GM19099 (cell line): ENCODE measurements around the gene NDE1.

ENCODE experiments used
- POLR2A ChIP-seq: IDR thresholded peaks from 3 replicates; pipeline ENCODE4 v1.6.1; 2011; ENCODE audit warnings: low read depth; ENCODE audit not compliant: insufficient read length; ENCODE audit errors: extremely low read depth

The NDE1 gene

DNA sequence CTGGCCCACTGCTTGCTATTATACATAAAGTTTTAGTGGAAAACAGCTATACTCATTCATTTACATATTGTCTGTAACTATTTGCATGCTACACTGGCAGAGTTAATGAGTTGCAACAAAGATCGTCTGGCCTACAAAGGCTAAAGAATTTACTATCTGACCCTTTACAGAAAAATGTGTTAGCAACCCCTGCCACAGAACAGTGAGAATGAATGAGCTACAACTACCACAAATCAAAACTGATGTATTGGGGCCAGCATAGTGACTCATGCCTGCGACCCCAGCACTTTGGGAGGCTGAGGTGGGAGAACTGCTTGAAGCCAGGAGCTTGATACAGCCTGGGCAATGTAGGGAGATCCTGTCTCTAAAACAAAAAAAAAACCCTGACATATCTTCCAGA lies 114.1 kb downstream of the NDE1 start:
- no peak for TF ChIP-seq POLR2A

DNA sequence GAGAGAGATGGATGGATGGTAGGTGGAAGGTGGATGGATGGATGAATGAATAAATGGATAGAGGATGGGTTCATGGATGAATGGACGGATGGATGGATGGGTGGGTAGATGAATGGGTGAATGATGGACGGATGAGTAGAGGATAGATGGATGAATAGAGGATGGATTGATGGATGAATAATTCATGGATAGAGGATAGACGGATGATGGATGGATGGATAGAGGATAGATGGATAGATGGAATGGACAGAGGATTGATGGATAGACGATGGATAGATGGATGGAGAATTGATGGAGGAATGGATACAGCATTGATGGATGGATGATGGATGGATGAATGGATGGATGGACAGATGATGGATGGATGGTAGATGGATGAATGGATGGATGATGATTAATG lies 115.1 kb downstream of the NDE1 start:
- TF ChIP-seq POLR2A: no peak

DNA sequence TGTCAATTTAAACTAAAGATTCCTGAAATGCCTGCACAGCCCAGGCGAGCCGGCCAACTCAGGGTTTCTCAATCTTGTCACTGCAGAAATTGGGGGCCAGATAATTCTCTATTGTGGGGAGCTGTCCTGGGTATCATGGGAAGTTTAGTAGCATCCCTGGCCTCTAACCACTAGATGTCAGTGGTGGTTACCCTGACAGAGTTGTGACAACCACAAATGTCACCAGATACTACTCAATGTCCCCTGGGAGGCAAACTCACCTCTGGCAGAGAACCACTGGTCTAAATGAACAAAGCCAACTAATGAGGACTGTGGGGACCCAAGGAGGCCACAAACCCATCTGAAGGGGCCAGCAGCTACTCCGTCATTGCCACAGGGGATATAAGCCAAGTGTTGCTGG lies 115.8 kb downstream of the NDE1 start:
- TF ChIP-seq POLR2A: no peak

GRCh38 chr16:15766918-15767317 lies 116.9 kb downstream of the NDE1 start:
- TF ChIP-seq POLR2A: no peak

GRCh38 chr16:15768201-15768600 lies 118.2 kb downstream of the NDE1 start:
- TF ChIP-seq POLR2A: no peak

- TF ChIP-seq POLR2A: no peak
Observed at GRCh38 chr16:15769239-15769638, 119.2 kb downstream of the NDE1 start.

DNA sequence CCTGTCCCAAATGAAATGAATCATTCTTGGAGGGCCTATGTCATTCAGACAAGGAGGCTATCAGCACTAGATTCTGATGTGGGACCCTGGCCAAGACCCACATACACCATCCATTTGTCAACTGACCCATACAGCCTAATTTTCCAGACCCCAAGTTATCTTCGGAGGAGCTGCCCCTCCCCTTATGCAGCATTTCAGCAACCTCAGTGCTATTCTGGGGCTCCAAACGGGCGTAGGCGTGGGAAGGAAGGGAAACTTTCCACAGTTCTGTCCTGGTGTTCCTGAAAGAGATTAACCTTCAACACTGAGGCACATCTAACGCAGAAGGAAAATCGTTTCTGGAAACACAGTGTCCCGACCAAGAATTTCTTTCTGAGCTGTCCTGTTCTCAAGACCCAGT lies 120.1 kb downstream of the NDE1 start:
- TF ChIP-seq POLR2A: no peak

DNA sequence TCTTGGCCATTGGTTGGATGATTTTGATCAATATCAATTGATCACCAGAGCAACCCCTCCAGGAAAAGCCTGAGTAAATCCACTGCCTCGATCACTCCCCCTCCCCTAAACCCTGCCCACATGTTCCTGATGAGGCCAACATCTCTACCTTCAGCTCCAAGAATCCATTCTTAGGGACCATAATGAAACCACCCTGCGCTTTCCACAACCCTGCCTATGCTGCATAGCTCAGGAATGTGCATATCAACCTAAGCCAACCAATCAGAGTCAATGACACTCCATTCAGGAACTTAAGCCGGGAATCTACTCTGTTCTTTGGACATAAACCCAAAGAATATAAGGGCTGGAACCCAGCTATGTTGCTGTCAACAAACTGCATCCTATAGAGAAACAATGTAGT lies 120.5 kb downstream of the NDE1 start:
- TF ChIP-seq POLR2A: no peak

DNA sequence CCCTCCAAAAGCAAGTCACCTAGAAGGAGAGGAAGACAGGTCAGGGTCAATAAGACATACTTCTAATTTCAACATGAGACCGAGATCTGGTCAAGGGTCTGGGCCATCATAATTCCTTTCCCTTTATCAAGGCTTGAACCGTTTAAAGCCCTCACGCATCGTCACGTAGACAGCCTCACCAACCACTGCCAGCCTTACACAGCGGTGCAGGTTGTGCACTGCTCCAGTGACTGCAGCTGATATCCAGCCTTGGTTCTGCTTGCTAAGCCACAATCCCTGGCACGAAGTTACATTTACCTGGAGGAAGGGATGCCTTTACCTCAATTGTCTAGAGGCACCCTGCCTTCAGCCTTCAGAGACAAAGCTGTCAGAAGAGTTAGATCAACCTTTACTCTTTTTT lies 121.6 kb downstream of the NDE1 start:
- TF ChIP-seq POLR2A: no peak

- TF ChIP-seq POLR2A: no peak
Observed at GRCh38 chr16:15772579-15773293, 122.7 kb downstream of the NDE1 start.

DNA sequence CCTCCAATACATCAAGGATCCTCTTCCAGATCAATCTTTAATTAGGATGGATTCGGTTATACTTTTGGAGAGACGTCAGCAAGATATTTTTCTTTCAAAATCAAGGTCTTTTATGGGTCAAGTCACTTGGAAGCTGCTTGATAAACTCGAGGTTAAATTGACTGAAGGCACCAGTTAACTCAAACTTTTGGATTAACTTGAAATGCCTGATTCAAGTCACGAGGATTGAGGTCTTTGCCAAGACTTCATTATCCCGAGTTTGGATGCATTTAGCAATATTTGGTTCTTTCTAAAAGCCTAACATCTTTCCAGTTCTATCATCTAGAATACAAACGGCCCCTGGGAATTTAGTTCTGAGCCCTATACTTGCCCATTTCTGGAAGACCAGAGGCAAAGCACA lies 123.9 kb downstream of the NDE1 start:
- TF ChIP-seq POLR2A: no peak

GRCh38 chr16:15775209-15775608 lies 125.2 kb downstream of the NDE1 start:
- TF ChIP-seq POLR2A: no peak

GRCh38 chr16:15775663-15776304 lies 125.7 kb downstream of the NDE1 start:
- no peak for TF ChIP-seq POLR2A
